Liver (tissue), 9 donors: ENCODE results near the gene DNPH1. TPM values are rescaled to one million over a fixed set of nuclear protein-coding genes. Genes with fewer than 3 reads are reported as not detected.

Source experiments
- DNase-seq: peaks from one replicate; pipeline ENCODE4 v3.0.0-alpha.2; 2017; ENCODE audit warnings: low spot score
- H3K27ac ChIP-seq, 2 donors: one replicate each; pipeline ENCODE4 v1.7.0; 2013; ENCODE audit warnings: inconsistent platforms in 2 of 2, low read length in 2 of 2, control low read depth in 1 of 2, low read depth in 1 of 2, mild to moderate bottlenecking in 1 of 2
- H3K27me3 ChIP-seq, 4 donors: one replicate each; pipeline versions ENCODE4 v1.6.1 to v1.7.0; 2013; ENCODE audit warnings: low read length in 3 of 4, inconsistent platforms in 1 of 4, mild to moderate bottlenecking in 1 of 4, moderate library complexity in 1 of 4; ENCODE audit not compliant: control insufficient read depth in 4 of 4, insufficient read depth in 4 of 4
- H3K36me3 ChIP-seq, 4 donors: one replicate each; pipeline versions ENCODE4 v1.6.1 to v1.7.0; 2013; ENCODE audit warnings: low read length in 3 of 4, mild to moderate bottlenecking in 3 of 4, low read depth in 1 of 4, moderate library complexity in 1 of 4; ENCODE audit not compliant: control insufficient read depth in 4 of 4, insufficient read depth in 3 of 4
- H3K4me1 ChIP-seq, 4 donors: one replicate each; pipeline versions ENCODE4 v1.6.1 to v1.7.0; 2013; ENCODE audit warnings: low read length in 3 of 4, mild to moderate bottlenecking in 3 of 4, moderate library complexity in 1 of 4; ENCODE audit not compliant: control insufficient read depth in 4 of 4, insufficient read depth in 4 of 4
- H3K4me3 ChIP-seq, 3 donors: one replicate each; pipeline versions ENCODE4 v1.6.1 to v1.7.0; 2013; ENCODE audit warnings: low read length in 3 of 3, control low read depth in 1 of 3, low read depth in 1 of 3, mild to moderate bottlenecking in 1 of 3
- H3K9ac ChIP-seq, 2 donors: one replicate each; pipeline ENCODE4 v1.7.0; 2013; ENCODE audit warnings: low read length in 2 of 2, mild to moderate bottlenecking in 2 of 2, moderate library complexity in 2 of 2, control low read depth in 1 of 2, low read depth in 1 of 2
- H3K9me3 ChIP-seq, 4 donors: one replicate each; pipeline versions ENCODE4 v1.6.1 to v1.7.0; 2013; ENCODE audit warnings: low read length in 3 of 4; ENCODE audit not compliant: control insufficient read depth in 4 of 4
- ATF3 ChIP-seq: IDR thresholded peaks from 2 replicates; pipeline ENCODE4 v1.6.1; 2016; ENCODE audit warnings: antibody characterized with exemption
- EGR1 ChIP-seq, 2 donors: IDR thresholded peaks; 2 replicates each; pipeline ENCODE4 v1.6.1; 2016 to 2018; ENCODE audit warnings: antibody characterized with exemption in 2 of 2, low read depth in 2 of 2
- FOXA2 ChIP-seq: IDR thresholded peaks from 2 replicates; pipeline ENCODE4 v1.6.1; 2016; ENCODE audit warnings: antibody characterized with exemption
- GABPA ChIP-seq, 2 donors: IDR thresholded peaks in 1 of 2; conservative IDR thresholded peaks in 1 of 2; 2 replicates each; pipeline ENCODE4 v1.6.1; 2016; ENCODE audit warnings: antibody characterized with exemption in 2 of 2, mild to moderate bottlenecking in 1 of 2, moderate library complexity in 1 of 2
- HNF4A ChIP-seq, 2 donors: conservative IDR thresholded peaks; 2 replicates each; pipeline ENCODE4 v1.6.1; 2016; ENCODE audit warnings: antibody characterized with exemption in 2 of 2, mild to moderate bottlenecking in 2 of 2
- JUND ChIP-seq, 2 donors: IDR thresholded peaks; 2 replicates each; pipeline ENCODE4 v1.6.1; 2016; ENCODE audit warnings: antibody characterized with exemption in 2 of 2
- MAX ChIP-seq: IDR thresholded peaks from 2 replicates; pipeline ENCODE4 v1.6.1; 2016; ENCODE audit warnings: antibody characterized with exemption
- RAD21 ChIP-seq, 2 donors: IDR thresholded peaks; 2 replicates each; pipeline ENCODE4 v1.6.1; 2016; ENCODE audit warnings: antibody characterized with exemption in 2 of 2, mild to moderate bottlenecking in 2 of 2
- REST ChIP-seq: IDR thresholded peaks from 2 replicates; pipeline ENCODE4 v1.6.1; 2016; ENCODE audit warnings: antibody characterized with exemption, mild to moderate bottlenecking
- RXRA ChIP-seq, 2 donors: IDR thresholded peaks; 2 replicates each; pipeline ENCODE4 v1.6.1; 2017 to 2018; ENCODE audit warnings: antibody characterized with exemption in 2 of 2, mild to moderate bottlenecking in 1 of 2
- SP1 ChIP-seq: IDR thresholded peaks from 2 replicates; pipeline ENCODE4 v1.6.1; 2018; ENCODE audit warnings: antibody characterized with exemption, mild to moderate bottlenecking
- TAF1 ChIP-seq: conservative IDR thresholded peaks from 2 replicates; pipeline ENCODE4 v1.6.1; 2016; ENCODE audit warnings: antibody characterized with exemption, mild to moderate bottlenecking
- YY1 ChIP-seq: IDR thresholded peaks from 2 replicates; pipeline ENCODE4 v1.6.1; 2016; ENCODE audit warnings: antibody characterized with exemption, mild to moderate bottlenecking
- WGBS: extraction: QIAGEN DNeasy Blood & Tissue Kit; methylation state at CpG from one replicate; pipeline ENCODE4 v1.1.7; 2013; 5-methylcytosine and 5-hydroxymethylcytosine counted together
- polyA plus RNA-seq, 2 donors: library from polyadenylated mRNA; stranded (reverse) in 1 of 2; unstranded in 1 of 2; fragments of 200-250 nt in 1 of 2; fragments of >200 nt in 1 of 2; fragmentation: Nextera tagmentation in 1 of 2; extraction: Ambion mirVana in 1 of 2; gene quantifications; one replicate each; pipeline versions ENCODE4 v1.2.1 to v1.2.3, GENCODE V29; 2013 to 2015
- total RNA-seq, 2 donors: library from RNA; depleted of rRNA; stranded (reverse); fragments of >200 nt; gene quantifications; one replicate each; pipeline ENCODE4 v1.2.3, GENCODE V29; 2014
- donor health status: healthy.
- donor health status: healthy.
- donor health status: healthy.
- donor health status: healthy.
- donor health status: healthy.

The DNPH1 gene
- total and polyA plus RNA-seq, 4 donors = 53.2 to 195 (median 103) TPM

GRCh38 chr6:43240950-43241349 lies 11.7 kb upstream of the DNPH1 start:
- no peak for TF ChIP-seq RAD21 (IDR thresholded peaks at IDR 0.05)
- TF ChIP-seq HNF4A (conservative IDR thresholded peaks at IDR 0.05) = no peak
- TF ChIP-seq TAF1 = no peak
- Histone ChIP-seq H3K27ac (no peak overlapping the region), H3K36me3 (no peaks in the 10 kb centered on the region), H3K9me3 (no peaks in the 10 kb centered on the region), H3K4me1 (no peaks in the 10 kb centered on the region), H3K27me3 (peaks cover 0 to 14% (median 5%) of the 10 kb centered on the region in 4 donors), H3K4me3 (no peak overlapping the region), H3K9ac (no peak overlapping the region)
- WGBS = 87% methylated on average over 1 of the region's 1 CpG
- DNase-seq = no peak

GRCh38 chr6:43239054-43239453 lies 9.8 kb upstream of the DNPH1 start:
- DNase-seq = no peak
- WGBS = 70% methylated on average over 2 of the region's 2 CpGs
- TF ChIP-seq EGR1 (IDR thresholded peaks at IDR 0.05; ENCODE audit: low read depth in 2 of 2) = no peak
- no peak overlapping the region for H3K9ac ChIP-seq
- no peaks in the 10 kb centered on the region for H3K9me3 ChIP-seq
- H3K27me3 ChIP-seq = peaks cover 0 to 9% (median 5%) of the 10 kb centered on the region in 4 donors
- H3K36me3 ChIP-seq = no peaks in the 10 kb centered on the region
- no peak overlapping the region for H3K4me3 ChIP-seq
- H3K4me1 ChIP-seq = no peaks in the 10 kb centered on the region
- no peak overlapping the region for H3K27ac ChIP-seq

GRCh38 chr6:43235841-43236240 lies 6.6 kb upstream of the DNPH1 start:
- WGBS = 94% methylated on average over 2 of the region's 2 CpGs
- Histone ChIP-seq H3K9ac (no peak overlapping the region), H3K9me3 (no peaks in the 10 kb centered on the region), H3K4me3 (no peak overlapping the region), H3K36me3 (no peaks in the 10 kb centered on the region), H3K27ac (no peak overlapping the region), H3K4me1 (no peaks in the 10 kb centered on the region), H3K27me3 (no peaks in the 10 kb centered on the region)
- TF ChIP-seq YY1 (no peak), SP1 (no peak), FOXA2 (no peak)
- no peak for DNase-seq

- no peak for DNase-seq
- Histone ChIP-seq H3K4me3 (no peak overlapping the region), H3K27me3 (no peaks in the 10 kb centered on the region), H3K36me3 (no peaks in the 10 kb centered on the region), H3K9me3 (no peaks in the 10 kb centered on the region), H3K27ac (no peak overlapping the region), H3K9ac (no peak overlapping the region), H3K4me1 (peaks cover 0 to 13% (median 3%) of the 10 kb centered on the region in 4 donors)
- WGBS = 64% methylated on average over 3 of the region's 3 CpGs
- TF ChIP-seq RXRA (IDR thresholded peaks at IDR 0.05) (no peak), JUND (IDR thresholded peaks at IDR 0.05) (no peak), SP1 (no peak), MAX (no peak), REST (no peak), TAF1 (no peak), GABPA (IDR thresholded peaks at IDR 0.05 in 1 of 2, conservative IDR thresholded peaks at IDR 0.05 in 1 of 2) (no peak), ATF3 (no peak)
These were observed 2.6 kb upstream of the DNPH1 start for GRCh38 chr6:43231735-43232450.
